Neutrophil (primary cell): ENCODE measurements around the gene C2CD4D.
"Not testable (repeated sequence)": the region's sequence is repeated elsewhere in the genome, so short reads cannot be mapped to it uniquely, and the experiment has no call there.

Source experiments
- H3K27ac ChIP-seq: fragments of 200-600 bp; sonication (generic); 2 replicates; pipeline ENCODE4 v1.5.1; 2016; ENCODE audit warnings: mild to moderate bottlenecking, moderate library complexity
- H3K27me3 ChIP-seq: fragments of 200-600 bp; sonication (generic); 2 replicates; pipeline ENCODE4 v1.6.0; 2016; ENCODE audit warnings: mild to moderate bottlenecking
- H3K36me3 ChIP-seq: fragments of 200-600 bp; sonication (generic); 2 replicates; pipeline ENCODE4 v1.5.1; 2017
- H3K4me1 ChIP-seq, 2 experiments: fragments of 200-600 bp in 1 of 2; sonication (generic) in 1 of 2; 1 replicate in 1 of 2; 2 replicates in 1 of 2; pipeline versions ENCODE4 v1.5.1 to v1.6.1; 2013 to 2016; ENCODE audit warnings: low read depth in 1 of 2, low read length in 1 of 2, mild to moderate bottlenecking in 1 of 2, moderate library complexity in 1 of 2; ENCODE audit not compliant: control insufficient read depth in 1 of 2, insufficient read depth in 1 of 2
- H3K4me3 ChIP-seq, 2 experiments: fragments of 200-600 bp in 1 of 2; sonication (generic) in 1 of 2; 1 replicate in 1 of 2; 2 replicates in 1 of 2; pipeline ENCODE4 v1.5.1; 2013 to 2016; ENCODE audit warnings: low read depth in 1 of 2, low read length in 1 of 2, mild to moderate bottlenecking in 1 of 2, moderate library complexity in 1 of 2
- H3K9me3 ChIP-seq: fragments of 200-600 bp; sonication (generic); 2 replicates; pipeline ENCODE4 v1.5.1; 2016
- TF ChIP-seq, protein P1 (sequence below): fragments of 200-600 bp; sonication (generic); IDR thresholded peaks from 2 replicates; pipeline ENCODE4 v1.5.1; 2016; ENCODE audit warnings: antibody characterized with exemption

The C2CD4D gene

GRCh38 chr1:151839457-151840403 lies at the start of gene C2CD4D:
C2CD4D (minus strand) TSS chr1:151839820; CDS start chr1:151838989, 831 bp downstream.
- H3K27ac ChIP-seq = no peak within 1 kb of the TSS
- peaks cover 100% of the 10 kb centered on the region for H3K27me3 ChIP-seq
- no peak within 1 kb of the TSS for H3K4me3 ChIP-seq
- H3K4me1 ChIP-seq = peaks cover 7 to 20% of the 10 kb centered on the region in 2 experiments
- TF ChIP-seq, protein P1, sequence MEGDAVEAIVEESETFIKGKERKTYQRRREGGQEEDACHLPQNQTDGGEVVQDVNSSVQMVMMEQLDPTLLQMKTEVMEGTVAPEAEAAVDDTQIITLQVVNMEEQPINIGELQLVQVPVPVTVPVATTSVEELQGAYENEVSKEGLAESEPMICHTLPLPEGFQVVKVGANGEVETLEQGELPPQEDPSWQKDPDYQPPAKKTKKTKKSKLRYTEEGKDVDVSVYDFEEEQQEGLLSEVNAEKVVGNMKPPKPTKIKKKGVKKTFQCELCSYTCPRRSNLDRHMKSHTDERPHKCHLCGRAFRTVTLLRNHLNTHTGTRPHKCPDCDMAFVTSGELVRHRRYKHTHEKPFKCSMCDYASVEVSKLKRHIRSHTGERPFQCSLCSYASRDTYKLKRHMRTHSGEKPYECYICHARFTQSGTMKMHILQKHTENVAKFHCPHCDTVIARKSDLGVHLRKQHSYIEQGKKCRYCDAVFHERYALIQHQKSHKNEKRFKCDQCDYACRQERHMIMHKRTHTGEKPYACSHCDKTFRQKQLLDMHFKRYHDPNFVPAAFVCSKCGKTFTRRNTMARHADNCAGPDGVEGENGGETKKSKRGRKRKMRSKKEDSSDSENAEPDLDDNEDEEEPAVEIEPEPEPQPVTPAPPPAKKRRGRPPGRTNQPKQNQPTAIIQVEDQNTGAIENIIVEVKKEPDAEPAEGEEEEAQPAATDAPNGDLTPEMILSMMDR = no peak
- no peaks in the 10 kb centered on the region for H3K9me3 ChIP-seq
- no peaks in the 10 kb centered on the region for H3K36me3 ChIP-seq

- no peak overlapping the region for H3K4me3 ChIP-seq
- no peaks in the 10 kb centered on the region for H3K9me3 ChIP-seq
- TF ChIP-seq, protein P1 = no peak
- H3K36me3 ChIP-seq = no peaks in the 10 kb centered on the region
- H3K27me3 ChIP-seq = no peaks in the 10 kb centered on the region
- H3K4me1 ChIP-seq = no peaks in the 10 kb centered on the region
- no peak overlapping the region for H3K27ac ChIP-seq
Observed at GRCh38 chr1:151888972-151889570, 49.5 kb upstream of the C2CD4D start.

DNA sequence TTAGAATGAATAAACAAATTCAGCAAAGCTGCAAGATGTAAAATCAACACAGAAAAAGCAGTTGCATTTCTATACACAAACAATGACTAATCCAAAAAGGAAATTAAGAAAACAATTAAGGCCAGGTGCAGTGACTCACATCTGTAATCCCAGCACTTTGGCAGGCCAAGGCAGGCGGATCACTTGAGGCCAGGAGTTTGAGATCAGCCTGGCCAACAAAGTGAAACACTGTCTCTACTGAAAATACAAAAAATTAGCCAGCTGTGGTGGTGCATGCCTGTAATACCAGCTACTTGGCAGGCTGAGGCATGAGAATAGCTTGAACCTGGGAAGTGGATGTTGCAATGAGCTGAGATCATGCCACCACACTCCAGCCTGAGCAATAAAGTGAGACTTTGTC lies 47.4 kb upstream of the C2CD4D start:
- H3K4me1 ChIP-seq = no peaks in the 10 kb centered on the region
- no peak overlapping the region for H3K27ac ChIP-seq
- TF ChIP-seq, protein P1 = no peak
- no peak overlapping the region for H3K4me3 ChIP-seq
- no peaks in the 10 kb centered on the region for H3K9me3 ChIP-seq
- H3K27me3 ChIP-seq = no peaks in the 10 kb centered on the region
- H3K36me3 ChIP-seq = no peaks in the 10 kb centered on the region

DNA sequence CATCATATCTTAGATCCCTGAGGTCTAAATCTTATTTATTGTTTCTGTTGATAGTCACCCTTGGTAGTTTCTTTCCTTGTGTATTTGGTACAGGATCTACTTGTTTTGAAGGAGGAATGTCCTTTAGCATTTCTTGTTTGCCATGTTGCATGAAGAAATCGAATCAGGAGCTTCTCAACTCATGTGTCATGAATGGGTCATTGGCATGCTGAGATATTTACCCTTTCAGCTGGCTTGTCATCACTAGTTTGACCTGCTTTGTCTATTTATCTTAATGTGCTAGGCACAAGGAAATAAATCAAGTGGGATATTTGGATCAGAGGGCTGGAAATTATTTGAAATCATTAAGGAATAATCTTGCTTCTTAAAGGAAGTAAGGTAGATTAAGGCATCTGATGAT lies 45.9 kb upstream of the C2CD4D start:
- Histone ChIP-seq H3K4me1 (no peaks in the 10 kb centered on the region), H3K27ac (no peak overlapping the region), H3K4me3 (no peak overlapping the region), H3K36me3 (no peaks in the 10 kb centered on the region), H3K9me3 (no peaks in the 10 kb centered on the region), H3K27me3 (no peaks in the 10 kb centered on the region)
- TF ChIP-seq, protein P1 = no peak

- not testable (repeated sequence) for H3K27ac ChIP-seq, H3K4me1 ChIP-seq, H3K4me3 ChIP-seq, H3K27me3 ChIP-seq, H3K9me3 ChIP-seq, H3K36me3 ChIP-seq
Observed at GRCh38 chr1:151884879-151885278, 45.3 kb upstream of the C2CD4D start.

- H3K27ac ChIP-seq, H3K4me1 ChIP-seq, H3K9me3 ChIP-seq, H3K4me3 ChIP-seq, H3K36me3 ChIP-seq, H3K27me3 ChIP-seq: not testable (repeated sequence)
Observed at GRCh38 chr1:151884445-151884844, 44.8 kb upstream of the C2CD4D start.

- not testable (repeated sequence) for H3K4me1 ChIP-seq, H3K9me3 ChIP-seq, H3K27me3 ChIP-seq, H3K4me3 ChIP-seq, H3K36me3 ChIP-seq, H3K27ac ChIP-seq
Observed at GRCh38 chr1:151883898-151884297, 44.3 kb upstream of the C2CD4D start.

DNA sequence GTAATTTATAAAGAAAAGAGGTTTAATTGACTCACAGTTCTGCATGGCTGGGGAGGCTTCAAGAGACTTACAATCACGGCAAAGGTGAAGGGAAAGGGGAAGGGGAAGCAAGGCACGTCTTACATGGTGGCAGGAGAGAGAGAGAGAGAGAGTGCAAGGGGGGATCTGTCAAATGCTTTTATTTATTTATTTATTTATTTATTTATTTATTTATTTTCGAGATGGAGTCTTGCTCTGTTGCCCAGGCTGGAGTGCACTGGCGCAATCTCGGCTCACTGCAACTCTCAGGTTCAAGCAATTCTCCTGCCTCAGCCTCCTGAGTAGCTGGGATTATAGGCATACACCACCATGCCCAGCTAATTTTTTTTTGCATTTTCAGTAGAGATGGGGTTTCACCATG lies 43.3 kb upstream of the C2CD4D start:
- not testable (repeated sequence) for H3K27ac ChIP-seq, H3K4me1 ChIP-seq, H3K36me3 ChIP-seq, H3K4me3 ChIP-seq, H3K9me3 ChIP-seq, H3K27me3 ChIP-seq
